ENCODE results near the gene MCM3AP.

DNA sequence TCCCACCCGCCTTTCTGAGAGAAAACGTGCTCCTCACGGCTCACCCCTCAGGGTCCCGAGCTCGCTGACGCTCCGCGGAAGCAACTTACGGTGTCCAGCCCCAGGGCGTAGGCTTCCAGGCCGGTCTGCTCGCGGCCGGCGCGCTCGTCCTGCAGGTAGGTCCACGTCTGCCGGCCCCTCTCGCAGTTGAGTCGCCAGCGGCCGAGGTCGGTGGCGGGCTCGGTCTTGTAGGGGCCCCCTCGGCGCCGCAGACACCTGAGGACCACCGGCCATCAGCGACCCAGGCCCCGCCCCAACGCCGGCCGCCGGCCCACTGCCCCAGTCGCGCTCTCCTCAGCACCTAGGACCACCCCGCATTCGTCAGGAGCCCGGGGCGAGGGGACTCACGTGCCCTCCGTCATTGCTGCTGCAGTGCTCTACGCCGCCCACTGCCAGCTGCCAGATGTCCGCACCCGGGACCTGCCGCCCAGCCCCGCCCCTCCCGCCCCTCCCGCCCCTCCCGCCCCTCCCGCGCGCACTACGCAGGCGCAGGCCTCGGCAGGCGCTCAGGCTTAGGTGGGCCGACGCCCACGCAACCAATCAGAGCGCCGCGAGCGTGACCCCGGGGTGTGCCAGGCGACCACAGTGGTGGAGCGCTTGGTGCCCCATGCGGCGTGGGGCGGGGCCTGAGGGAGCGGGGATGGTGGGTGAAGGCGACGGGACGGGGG lies 56.9 kb downstream of the MCM3AP start, which contains the start of gene LSS:
- TF ChIP-seq, protein P1, sequence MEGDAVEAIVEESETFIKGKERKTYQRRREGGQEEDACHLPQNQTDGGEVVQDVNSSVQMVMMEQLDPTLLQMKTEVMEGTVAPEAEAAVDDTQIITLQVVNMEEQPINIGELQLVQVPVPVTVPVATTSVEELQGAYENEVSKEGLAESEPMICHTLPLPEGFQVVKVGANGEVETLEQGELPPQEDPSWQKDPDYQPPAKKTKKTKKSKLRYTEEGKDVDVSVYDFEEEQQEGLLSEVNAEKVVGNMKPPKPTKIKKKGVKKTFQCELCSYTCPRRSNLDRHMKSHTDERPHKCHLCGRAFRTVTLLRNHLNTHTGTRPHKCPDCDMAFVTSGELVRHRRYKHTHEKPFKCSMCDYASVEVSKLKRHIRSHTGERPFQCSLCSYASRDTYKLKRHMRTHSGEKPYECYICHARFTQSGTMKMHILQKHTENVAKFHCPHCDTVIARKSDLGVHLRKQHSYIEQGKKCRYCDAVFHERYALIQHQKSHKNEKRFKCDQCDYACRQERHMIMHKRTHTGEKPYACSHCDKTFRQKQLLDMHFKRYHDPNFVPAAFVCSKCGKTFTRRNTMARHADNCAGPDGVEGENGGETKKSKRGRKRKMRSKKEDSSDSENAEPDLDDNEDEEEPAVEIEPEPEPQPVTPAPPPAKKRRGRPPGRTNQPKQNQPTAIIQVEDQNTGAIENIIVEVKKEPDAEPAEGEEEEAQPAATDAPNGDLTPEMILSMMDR (IDR thresholded peaks at IDR 0.05; ENCODE audit: low read length): no peak
- no peak for TF ChIP-seq EZH2 (IDR thresholded peaks at IDR 0.05; ENCODE audit: borderline replicate concordance, low read length)

All from OCI-LY1 (cell line).